Dermis microvascular lymphatic vessel endothelial cell (primary cell): ENCODE data around the gene UNC13A. TPM values are rescaled to one million over a fixed set of nuclear protein-coding genes. Genes with fewer than 3 reads are reported as not detected.
A peak's percentile ranks its signal among the peaks of the same experiment; 100 is the strongest.

Source experiments
- DNase-seq, 2 donors: peaks; one replicate each; pipeline versions ENCODE4 v3.0.0 to v3.0.0-alpha.2; 2010; ENCODE audit warnings: low read depth in 2 of 2
- total RNA-seq: library from RNA; depleted of rRNA; stranded (reverse); fragments of >200 nt; gene quantifications from 2 replicates; pipeline ENCODE4 v1.2.1, GENCODE V29; 2014

Gene UNC13A
- total RNA-seq: 0.13 TPM in 2 replicates

GRCh38 chr19:17687857-17688784 is at the start of gene UNC13A:
UNC13A (minus strand) TSS chr19:17688354; CDS start chr19:17688199, 155 bp downstream.
- DNase-seq: peak in 1 of 2 donors; percentile 48

DNA sequence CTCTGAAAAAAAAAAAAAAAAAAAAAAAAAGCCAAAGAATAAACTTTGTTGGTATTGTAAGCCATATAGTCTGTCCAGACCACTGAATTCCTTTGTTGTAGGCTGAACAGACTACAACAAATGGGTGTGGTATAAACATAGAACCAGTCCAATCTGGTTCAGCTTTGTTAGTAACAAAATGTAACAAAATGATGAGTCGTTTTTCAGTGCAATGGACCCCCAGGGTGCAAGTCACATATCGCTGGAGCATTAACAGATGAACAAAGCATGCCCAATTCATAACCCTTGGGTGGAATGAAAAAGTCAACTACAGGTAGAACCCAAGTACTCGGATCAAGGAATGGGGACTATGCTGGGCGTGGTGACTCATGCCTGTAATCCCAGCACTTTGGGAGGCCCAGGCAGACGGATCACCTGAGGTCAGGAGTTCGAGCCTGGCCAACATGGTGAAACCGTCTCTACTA is 49.6 kb upstream of the UNC13A start:
- no peak for DNase-seq

GRCh38 chr19:17735410-17735809 is 47.3 kb upstream of the UNC13A start:
- no peak for DNase-seq

DNA sequence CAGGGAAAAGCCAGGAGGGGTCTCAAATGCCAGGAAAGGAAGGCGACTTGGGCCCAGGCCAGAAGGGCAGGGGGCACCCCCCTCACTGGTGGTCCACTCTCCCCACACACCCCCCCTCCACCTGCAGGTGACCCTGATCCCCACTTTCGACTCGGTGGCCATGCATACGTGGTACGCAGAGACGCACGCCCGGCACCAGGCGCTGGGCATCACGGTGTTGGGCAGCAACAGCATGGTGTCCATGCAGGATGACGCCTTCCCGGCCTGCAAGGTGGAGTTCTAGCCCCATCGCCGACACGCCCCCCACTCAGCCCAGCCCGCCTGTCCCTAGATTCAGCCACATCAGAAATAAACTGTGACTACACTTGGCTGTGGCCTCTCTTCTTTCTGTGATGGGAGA is 46.0 kb upstream of the UNC13A start:
- DNase-seq: no peak

DNA sequence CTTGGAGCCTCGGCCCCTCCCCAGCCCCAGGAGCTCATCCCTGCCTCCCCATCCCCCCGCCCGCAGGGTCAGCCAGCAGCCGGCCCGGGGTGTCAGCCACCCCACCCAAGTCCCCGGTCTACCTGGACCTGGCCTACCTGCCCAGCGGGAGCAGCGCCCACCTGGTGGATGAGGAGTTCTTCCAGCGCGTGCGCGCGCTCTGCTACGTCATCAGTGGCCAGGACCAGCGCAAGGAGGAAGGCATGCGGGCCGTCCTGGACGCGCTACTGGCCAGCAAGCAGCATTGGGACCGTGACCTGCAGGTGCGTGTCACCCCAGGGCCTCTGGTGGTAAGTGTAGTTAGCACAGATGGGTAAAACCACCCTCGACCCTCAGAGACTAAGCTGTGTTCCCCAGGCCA is 45.0 kb upstream of the UNC13A start:
- DNase-seq: no peak

- no peak for DNase-seq
Measured at GRCh38 chr19:17727843-17728242, 39.7 kb upstream of the UNC13A start.

DNA sequence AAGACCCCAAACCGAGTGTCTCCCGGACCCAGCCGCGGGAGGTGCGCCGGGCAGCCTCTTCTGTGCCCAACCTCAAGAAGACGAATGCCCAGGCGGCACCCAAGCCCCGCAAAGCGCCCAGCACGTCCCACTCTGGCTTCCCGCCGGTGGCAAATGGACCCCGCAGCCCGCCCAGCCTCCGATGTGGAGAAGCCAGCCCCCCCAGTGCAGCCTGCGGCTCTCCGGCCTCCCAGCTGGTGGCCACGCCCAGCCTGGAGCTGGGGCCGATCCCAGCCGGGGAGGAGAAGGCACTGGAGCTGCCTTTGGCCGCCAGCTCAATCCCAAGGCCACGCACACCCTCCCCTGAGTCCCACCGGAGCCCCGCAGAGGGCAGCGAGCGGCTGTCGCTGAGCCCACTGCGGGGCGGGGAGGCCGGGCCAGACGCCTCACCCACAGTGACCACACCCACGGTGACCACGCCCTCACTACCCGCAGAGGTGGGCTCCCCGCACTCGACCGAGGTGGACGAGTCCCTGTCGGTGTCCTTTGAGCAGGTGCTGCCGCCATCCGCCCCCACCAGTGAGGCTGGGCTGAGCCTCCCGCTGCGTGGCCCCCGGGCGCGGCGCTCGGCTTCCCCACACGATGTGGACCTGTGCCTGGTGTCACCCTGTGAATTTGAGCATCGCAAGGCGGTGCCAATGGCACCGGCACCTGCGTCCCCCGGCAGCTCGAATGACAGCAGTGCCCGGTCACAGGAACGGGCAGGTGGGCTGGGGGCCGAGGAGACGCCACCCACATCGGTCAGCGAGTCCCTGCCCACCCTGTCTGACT is 39.0 kb upstream of the UNC13A start:
- DNase-seq: no peak

DNA sequence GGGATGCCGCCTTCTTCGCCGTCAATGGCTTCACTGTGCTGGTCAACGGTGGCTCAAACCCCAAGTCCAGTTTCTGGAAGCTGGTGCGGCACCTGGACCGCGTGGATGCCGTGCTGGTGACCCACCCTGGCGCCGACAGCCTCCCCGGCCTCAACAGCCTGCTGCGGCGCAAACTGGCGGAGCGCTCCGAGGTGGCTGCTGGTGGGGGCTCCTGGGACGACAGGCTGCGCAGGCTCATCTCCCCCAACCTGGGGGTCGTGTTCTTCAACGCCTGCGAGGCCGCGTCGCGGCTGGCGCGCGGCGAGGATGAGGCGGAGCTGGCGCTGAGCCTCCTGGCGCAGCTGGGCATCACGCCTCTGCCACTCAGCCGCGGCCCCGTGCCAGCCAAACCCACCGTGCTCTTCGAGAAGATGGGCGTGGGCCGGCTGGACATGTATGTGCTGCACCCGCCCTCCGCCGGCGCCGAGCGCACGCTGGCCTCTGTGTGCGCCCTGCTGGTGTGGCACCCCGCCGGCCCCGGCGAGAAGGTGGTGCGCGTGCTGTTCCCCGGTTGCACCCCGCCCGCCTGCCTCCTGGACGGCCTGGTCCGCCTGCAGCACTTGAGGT is 38.1 kb upstream of the UNC13A start:
- no peak for DNase-seq

DNA sequence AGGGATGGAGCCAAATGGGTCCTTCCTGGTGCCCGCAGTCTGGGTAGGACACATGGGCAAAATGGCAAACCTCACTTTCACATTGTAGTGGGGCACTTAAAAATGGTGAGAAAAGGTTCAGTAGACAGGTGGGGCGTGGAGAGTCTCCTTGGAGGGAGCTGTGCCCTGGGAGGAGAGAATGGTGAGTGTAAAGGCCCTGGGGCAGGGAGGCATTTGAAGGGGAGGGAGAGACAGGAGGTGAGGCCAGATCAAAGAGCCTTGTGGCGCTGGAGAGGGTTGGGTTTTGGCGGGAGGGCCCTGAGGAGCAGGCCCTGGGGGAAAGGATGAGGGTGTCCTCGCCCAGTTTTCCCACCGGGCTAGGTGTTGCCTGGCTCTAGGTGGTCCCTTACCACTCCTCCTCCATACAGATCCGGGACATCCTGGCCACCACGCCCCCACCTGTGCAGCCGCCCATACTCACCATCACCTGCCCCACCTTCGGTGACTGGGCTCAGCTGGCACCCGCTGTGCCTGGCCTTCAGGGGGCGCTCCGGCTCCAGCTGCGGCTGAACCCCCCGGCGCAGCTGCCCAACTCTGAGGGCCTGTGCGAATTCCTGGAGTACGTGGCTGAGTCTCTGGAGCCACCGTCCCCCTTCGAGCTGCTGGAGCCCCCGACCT is 37.4 kb upstream of the UNC13A start:
- DNase-seq: no peak

DNA sequence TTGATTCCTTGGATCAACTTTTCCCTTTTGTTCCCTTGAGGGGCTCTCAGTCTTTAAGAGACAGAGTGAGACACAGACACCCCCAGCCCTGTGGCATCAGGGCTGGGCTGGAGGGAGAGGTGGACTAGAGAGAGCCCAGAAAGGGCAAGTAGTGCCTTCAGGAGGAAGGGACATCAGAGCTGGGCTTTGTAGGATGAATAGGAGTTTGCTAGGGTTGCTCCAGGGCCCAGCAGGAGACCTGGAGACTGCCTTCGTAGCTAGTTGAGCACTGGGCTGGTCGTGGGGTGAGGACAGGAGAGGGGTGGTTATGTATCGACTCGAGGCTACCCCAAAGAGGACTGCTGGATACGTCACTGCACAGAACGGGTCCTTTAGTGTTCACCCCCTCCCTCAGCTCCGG is 36.5 kb upstream of the UNC13A start:
- no peak for DNase-seq

GRCh38 chr19:17722655-17723240 is 34.6 kb upstream of the UNC13A start:
- DNase-seq: no peak

DNA sequence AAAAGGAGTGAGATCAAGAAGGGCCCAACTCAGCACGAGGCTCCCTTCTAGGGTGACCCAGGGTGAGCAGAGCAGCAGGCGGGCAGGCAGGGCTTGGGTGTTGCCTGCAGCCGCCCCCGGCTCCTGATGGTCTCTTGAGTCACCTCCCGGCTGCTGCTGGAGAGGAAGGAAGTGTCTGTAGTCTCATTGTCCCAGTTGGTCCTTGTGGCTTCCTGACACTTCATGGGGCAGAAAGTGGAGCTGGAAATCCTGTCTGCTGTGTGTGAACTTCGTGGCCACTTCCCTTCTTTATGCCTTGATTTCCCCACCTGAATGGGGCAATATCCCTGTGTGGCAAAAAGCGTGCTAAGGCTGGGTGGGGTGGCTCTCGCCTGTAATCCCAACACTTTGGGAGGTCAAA is 33.7 kb upstream of the UNC13A start:
- peak; percentile 21 to 88 for DNase-seq

GRCh38 chr19:17721111-17721628 is 33.0 kb upstream of the UNC13A start:
- no peak for DNase-seq

- peak in 1 of 2 donors; percentile 59 for DNase-seq
Measured at GRCh38 chr19:17720440-17720839, 32.3 kb upstream of the UNC13A start.

DNA sequence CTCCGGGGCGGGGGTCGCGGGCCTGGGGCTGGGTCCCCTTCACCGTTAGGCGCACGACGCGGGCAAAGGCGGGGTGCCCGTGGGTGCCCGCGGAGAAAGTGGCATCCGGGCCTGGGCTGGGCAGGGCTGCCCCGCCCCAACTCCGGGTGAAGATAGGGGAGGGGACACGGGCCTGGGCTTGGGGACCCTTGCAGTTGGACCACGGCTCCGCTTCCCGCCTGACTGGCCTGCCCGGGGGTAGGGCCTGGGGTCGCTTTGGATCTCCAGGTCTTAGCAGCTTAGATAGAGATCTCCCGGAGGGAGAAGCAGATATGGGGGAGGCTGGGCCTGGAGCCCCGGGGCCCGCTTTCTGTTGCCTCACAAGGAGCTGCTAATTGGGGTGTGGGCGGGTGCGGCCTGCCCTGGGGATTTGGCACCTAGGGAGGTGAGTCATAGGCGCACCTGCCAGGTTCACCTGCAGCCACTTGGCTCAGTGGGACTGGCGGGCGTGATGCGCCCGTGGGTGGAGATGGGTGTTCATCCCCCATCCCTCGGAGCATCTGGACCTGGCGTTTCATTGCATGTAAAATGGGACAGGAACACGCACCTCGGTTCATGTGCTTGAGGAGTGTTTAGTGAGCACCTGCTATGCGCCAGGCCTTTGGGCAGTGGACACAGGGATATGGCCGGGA is 31.7 kb upstream of the UNC13A start:
- no peak for DNase-seq

DNA sequence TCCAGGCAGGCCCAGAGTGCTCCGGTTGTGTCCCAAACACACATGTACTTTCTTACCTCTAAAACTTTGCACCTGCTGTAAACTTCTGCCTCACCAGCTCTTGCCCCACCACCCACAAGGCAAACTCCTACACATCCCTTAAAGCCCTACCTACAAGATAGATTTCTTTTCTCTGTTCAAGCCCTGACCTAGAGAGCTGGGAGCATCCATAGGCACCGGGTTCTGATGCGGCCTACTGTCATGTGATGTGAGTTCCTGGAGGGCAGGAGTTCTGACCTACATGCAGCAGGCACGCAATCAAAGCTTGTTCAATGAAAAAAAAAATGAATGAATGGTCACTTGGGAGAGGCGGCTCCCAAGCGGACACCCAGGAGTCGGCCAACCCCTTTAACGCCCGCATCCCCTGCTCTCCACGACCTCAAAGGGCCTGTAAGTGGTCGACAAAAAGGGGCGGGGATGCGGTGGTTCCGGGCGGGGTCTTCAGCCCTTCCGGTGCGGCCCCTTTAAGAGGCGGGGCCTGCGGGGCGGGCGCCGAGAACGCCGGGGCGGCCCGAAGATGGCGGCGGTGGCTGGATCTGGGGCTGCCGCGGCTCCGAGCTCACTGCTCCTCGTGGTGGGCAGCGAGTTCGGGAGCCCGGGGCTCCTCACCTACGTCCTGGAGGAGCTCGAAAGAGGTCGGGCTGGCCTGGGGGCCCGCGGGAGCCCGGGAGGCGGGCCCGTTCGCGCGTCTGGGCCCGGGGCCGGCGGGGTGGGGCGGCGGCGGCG is 31.0 kb upstream of the UNC13A start, which contains the start of gene MAP1S:
Gene MAP1S, plus strand, starts transcription at position 534 of the 765 bp plus-strand sequence. Its CDS starts 23 bp downstream, at position 557.
- DNase-seq: peak; percentile 4 to 48

DNA sequence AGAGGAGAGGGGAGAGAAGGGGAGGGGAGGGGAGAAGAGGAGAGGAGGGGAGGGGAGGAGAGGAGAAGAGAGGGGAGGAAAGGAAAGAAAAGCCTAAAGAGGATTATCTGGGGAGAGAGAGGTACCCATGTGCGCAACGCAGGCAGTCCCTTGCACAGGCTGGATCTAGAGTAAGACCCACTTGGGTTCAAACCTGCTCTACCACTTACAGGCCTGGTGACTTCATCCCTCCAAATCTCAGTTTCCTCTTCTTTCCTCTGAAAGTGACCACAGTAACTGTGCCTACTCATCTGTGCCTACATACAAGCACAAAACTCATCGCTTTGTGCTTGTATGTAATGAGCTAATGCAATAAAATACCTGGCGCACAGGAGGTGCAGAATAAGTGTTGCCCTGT is 30.4 kb upstream of the UNC13A start:
- no peak for DNase-seq

- no peak for DNase-seq
Measured at GRCh38 chr19:17716309-17716929, 28.3 kb upstream of the UNC13A start.

- DNase-seq: no peak
Measured at GRCh38 chr19:17711851-17712250, 23.7 kb upstream of the UNC13A start.
